RPMI8226 (cell line): ENCODE results near the gene DNAJC5G.
"Not testable (repeated sequence)": the region's sequence is repeated elsewhere in the genome, so short reads cannot be mapped to it uniquely, and the experiment has no call there.

Experiments used
- DNase-seq: peaks from one replicate; pipeline ENCODE4 v3.0.0-alpha.2; 2015

The DNAJC5G gene

DNA sequence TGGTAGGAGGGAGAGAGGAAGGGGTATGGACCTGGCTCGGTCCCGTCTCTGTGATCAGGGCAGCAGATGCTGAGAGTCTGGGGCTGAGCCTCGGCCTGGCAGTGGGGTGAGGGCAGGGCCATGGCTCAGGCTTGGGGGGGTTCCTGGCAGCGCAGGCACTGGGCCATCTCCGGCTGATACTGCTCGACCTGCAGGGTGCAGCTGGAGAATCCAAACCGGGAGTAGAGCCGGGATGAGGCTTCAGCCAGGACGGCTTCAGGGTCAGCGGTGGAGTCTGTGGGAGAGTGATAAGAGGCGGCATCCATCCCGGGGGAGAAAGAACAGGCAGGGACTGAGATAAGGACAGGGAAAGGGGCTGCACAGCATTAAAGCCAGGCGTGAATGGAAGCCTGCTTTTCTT, 20.0 kb upstream of the DNAJC5G start:
- no peak for DNase-seq

DNA sequence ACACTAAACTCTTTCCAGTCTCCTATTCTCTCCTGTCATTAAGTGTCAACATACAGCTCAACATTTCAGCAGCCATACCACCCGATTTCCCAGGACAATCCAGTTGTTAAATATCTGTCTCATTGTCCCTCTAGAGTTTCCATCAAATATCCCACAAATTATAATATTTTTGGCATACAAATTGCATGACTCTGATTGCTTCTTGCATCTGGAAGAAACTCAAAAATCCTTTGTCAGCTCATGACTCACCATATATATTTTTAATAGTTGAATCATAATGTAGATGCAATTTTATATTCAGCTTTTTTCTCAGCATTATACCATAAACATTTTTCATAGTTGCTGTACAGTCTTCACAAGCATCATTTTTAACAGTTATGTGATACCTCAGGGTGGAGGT, 19.6 kb upstream of the DNAJC5G start:
- DNase-seq: no peak

DNA sequence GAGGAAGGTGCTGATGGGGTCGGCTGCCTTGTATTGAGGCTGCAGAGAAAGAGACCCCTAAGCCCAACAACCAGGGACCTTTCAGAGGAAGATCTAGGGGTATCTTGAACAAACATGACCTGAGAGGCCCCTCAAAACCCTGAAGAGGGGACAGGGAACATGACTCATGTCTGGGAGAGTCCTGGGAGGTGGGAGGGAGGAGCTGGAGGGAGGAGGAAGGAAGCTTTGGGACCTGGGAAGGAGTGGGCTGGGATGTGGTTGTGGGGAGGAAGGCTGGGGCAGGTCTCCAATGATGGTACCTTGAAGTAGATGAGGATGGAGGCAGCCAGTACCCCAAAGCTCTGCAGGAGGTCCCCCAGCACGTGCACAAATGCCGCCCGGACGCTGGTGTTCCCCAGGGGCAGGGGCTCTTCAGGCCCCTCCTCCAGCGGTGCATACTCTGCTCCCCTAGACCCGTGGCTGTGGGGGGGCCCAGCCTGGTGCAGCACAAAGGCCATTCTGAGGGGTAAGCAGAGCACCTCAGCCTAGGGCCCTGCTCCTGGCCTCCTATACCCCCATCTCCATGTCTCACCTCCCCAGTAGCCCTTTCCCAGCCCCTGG, 18.3 kb upstream of the DNAJC5G start:
- no peak for DNase-seq

DNA sequence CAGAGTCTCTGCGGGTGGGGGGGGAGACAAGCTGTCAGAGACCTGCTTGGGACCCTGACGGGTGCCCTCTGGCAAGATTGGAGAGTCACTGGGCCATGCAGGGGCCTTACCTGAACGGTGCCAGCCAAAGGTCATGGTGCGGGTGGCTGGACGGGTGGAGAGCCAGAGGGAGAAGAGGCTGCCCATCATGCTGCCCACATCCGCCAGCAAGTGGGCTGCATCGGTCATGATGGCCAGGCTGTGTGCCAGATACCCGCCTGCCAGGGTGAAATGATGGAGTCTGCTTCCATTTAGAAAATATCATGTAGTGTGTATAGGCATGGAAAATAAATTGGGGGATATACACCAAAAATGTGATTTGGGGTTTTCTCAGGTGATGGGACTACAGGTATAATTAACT, 17.2 kb upstream of the DNAJC5G start:
- DNase-seq: no peak

DNA sequence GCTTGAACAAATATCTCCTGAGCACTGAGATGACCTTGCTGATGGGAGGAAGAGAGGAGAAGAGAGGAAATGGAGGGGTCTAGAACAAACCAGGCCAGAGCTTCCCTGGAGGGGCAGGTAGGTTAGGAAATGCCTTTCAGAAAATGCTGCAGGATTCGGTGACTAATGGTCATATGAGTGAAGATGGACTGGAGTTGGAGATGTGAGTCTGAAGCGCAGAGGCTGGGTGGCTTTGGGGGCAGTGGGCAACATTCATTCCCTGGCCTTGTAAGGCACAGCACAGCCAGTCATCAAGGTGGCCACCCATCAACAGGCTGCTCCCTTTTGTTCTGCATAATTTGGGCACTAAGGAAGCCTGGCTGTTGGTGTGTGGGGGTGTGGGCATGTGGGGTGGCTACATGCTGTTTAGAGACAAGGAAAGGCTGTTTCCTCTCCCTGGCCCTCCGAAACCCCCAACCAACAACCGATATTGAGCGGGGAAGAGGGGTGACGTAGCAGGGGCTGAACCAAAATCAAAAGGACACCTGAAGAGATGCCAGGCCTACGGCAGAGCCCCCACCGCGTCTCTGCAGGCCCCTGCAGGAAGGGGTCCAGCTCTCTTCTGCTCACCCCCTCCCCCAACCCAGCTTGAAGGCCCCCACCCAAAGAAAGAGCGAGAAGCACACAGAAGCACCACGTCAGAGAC, 13.8 kb upstream of the DNAJC5G start:
- no peak for DNase-seq

DNA sequence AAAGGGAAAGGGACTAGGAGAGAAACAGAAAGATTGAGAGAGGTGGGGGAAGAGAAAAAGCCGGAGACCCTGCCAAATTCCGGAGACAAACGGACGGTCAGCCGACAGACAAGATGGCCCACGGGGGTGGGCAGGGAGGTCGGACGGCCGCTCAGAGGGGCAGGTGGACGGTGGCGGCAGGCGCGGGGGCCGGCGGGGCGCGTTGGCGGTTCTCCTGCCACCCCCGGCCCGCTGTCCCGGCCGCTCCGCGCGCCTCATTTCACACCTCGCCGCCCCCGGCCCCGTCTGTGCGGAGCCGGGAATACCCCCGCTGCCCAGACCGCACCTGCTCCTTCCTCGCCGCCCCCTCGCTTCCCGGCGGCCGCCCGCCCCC, 13.3 kb upstream of the DNAJC5G start:
- no peak for DNase-seq

DNA sequence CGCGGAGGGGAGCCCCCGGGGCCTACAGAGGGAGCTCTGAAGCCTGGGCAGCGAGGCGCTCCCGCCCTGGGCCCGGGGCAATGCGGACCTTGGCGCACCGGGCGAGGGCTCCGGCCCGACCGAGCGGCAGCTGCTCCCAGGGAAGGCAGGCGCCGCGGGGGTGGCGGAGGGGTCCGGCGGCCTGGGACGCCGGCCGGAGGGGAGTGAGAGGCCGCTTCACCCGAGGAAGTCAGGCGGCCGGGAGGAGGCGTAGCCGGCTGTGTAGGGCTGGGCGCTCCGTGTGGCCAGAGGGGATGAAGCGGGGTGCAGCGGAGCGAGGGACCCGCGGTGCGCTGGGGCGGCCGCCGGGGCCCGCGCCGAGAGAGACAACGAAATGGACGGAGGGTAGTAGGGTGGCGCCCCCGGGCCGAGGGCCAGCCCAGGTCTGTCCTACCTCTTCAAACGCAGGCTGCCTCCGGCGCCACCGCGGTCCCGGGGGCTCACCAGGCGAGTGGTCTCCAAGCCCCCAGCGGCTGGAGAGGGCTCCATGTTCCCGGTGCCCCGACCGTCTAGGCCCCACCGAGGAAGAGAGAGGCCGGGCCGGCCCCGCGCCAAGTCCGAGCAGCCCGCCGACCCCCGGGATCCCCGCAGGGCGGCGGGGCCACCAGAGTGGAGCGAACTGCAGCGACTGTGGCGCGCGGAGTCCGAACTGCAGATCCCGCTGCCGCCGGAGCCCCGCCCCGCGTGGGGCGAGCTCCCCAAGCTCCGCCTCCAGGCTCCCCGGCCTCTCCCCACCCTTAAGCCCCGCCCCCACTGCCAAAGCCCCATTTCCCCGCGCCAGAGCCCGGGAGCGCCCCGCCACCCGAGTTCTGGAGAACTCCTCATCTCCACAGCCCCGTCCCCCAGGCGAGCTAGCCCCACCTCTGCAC, 12.6 kb upstream of the DNAJC5G start, which contains the start of gene SLC30A3:
SLC30A3 (minus strand) TSS at position 669 of the 908 bp plus-strand sequence; CDS start at position 528, 141 bp downstream.
- peak; percentile 76 for DNase-seq

DNA sequence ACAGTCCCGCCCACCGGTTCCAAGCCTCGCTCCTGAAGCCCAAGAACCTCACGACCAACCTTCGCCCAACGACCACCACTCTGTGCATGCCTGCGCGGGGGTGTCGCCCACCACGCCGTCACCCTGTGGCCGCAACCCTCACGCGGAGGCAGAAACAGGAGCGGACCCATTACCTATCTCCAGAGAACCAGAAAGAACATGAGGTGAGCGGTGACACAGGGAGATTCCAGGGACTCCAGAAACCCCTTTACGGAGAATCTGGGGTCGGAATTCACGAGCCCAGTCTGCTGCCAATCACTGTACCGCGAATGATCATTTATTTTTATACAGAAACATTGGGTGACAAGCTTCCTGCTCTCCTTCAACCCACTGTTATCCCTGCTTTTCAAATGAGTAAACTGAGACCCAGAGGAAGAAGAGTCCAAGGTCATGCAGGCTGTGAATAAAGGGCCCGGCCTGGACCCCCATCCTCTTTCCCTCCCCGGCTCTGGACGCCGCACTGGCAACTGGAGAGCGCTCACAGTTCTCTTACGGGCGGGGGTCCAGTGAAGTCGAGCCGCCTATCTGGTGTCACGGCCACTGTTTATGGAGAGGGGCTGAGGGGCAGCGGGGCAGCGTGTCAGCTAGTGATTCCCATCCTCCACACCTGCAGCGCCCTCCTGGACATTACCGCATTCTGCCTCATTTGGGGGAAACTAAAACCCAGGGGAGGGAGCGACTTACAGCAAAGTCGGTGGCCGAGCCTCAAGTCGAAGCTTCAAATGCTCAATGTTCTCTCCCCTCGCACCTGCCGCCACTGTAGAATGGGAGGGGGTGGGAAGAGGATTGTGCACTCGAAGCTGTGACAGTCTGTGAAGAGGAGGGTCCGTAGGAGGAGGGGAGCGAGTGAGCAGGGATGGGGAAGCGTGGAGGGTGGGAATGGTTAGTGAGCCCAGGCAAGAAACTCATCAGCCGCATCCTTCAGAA, 11.7 kb upstream of the DNAJC5G start:
- peak; percentile 29 for DNase-seq

DNA sequence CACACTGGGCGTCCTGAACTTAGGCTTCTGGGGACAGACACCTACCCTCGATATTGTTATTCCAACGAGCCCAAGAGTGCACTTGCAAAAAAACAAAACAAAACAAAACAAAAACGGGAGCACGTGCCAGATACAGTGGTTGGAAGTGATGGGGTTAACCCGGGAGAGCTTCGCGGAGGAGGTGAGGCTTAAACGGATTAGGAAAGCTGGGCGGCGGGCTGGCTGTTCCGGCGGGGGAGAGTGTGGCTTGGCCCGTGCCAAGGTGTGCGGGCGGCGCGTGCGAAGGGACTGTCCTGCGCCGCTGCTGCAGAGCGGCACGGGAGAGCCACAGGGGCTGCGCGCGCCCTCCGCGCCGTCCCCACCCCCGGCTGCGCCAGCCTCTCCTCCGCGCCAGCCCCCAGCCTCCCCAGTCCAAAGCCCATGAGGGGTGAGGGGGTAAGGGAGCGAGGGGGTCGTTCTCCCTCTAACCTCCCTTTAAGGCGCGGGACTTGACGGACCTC, 10.9 kb upstream of the DNAJC5G start:
- DNase-seq: peak; percentile 44

DNA sequence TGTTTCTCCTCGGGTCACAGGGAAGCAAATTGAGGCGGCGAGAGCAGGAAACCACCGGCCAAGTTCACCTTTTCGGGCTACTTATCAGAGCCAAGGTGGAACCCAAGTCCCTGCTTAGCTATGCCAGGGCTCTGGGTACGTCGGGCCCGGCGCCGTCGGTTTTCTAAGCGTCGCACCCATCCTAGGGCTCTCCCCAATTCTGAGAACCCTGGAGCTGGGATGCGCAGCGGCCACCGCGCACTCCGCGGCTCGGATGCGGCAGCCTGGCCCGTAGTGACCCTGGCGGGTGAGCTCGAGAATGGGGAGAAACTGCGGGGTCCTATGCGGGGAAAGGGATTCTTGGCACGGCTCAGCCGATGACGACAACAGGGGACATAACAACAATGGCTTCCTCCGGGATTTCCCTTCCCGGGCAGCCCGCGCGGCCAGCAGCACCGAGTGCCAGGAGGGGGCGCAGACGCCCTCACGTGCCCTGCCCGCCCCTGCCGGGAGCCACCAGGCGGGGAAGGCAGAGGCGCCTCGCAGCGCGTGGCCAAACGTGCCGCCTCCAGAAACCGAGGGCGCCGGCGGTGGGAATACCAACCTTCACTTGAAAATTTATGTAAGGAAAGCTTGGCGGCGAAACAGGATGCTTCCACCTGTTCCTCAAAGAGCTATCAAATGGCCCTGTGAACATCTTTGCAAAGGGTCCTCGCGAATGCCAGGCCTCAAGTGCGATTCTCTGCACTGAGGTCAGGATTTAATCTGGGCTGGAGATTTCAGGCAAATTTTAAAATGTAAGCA, 10.3 kb upstream of the DNAJC5G start:
- DNase-seq: peak; percentile 76

DNA sequence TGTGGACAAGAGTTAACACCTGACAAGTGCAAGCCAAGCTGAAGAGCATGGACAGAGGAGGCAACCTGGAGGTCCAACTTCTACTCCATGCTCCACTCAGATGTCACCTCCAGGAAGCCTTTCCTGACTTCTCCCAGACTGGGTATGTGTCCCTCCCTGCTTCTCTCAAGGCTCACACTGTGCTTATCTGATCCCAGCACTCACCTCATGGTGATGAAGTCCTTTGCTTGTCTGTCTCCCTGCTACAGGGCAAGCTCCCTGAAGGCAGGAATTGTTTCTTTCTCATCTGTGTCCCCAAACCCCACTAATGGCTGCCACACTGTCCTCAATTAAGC, 9.7 kb upstream of the DNAJC5G start:
- DNase-seq: no peak

DNA sequence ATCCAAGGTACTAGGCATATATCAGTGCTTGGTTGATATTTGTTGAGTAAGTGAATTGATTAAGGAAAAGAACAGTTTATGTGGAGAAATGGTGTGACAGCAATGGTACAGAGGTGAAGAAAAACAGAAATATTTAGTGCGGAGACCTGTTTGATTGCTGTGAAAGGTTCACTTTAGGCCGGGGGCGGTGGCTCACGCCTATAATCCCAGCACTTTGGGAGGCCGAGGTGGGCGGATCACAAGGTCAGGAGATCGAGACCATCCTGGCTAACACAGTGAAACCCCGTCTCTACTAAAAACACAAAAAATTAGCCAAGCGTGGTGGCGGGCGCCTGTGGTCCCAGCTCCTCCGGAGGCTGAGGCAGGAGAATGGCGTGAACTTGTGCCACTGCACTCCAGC, 6.9 kb upstream of the DNAJC5G start:
- DNase-seq: not testable (repeated sequence)

DNA sequence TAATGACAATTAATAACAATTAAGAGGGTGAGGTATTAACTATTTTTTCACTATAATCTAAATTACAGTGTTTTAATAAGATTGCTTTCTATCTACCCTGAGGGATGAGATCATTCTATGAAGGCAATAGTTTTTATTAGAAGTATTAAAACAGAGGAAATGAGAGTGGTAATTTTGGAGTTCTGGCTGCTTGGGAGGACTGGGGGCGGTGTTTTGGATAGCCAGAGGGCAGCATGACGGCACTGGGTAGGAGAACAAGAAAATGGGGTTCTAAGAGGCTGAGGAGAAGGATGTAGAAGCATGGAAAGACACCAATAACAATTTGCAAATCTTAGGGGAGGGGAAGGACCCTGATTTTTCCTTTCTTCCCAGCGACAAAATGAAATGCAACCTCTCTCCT, 5.1 kb upstream of the DNAJC5G start:
- DNase-seq: no peak

DNA sequence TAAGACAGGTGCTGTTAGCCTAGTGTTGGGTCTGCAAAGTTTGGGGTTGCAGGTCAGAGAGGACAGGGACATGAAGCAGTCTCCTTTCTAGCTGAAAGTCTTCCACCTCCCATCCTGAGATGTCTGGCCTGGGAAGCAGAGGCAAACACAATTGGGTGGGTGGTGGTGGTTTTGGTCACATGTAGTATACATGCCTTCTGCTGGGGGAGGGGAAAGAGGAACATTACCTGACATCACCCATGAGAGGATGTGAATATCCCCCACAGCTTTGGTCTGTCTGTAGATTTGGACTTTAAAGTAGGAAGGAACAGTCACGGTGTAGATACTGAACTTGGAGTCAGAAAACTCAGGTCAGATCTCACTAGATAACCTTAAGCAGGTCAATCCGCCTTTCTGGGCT, 4.6 kb upstream of the DNAJC5G start:
- no peak for DNase-seq

DNA sequence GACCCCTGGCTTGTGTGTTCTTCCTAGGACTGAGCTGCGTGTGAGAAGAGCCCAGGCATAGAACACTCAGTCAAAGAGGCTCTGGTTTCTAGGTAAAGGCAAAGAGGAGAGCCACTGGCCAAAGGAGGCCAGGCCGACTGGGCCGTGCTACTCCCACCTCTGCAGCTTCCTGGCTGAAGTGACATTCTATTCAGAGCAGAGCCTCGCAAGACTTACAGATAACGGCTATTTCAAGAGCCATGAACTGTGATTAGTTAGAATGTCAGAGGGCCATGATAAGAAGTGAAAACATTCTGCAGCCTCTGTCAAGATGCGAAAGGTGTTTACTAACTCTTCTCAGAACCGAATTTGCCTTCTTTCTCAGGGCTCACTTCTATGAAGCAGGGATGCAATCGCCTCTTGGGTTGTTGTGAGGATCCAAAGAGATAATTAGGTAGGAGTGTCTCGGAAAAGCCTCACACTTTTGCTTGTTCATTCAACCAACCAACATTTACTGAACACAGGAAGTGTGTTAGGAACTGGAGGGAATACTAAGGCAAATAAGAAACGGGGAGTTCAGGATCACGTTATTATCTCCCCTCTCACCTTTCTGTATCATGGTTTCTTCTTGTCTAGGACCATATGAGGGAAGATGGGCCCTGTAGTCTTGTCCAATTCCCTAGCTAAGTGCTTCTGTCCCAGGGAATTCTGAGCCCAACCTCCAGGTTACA, 3.4 kb upstream of the DNAJC5G start:
- no peak for DNase-seq

DNA sequence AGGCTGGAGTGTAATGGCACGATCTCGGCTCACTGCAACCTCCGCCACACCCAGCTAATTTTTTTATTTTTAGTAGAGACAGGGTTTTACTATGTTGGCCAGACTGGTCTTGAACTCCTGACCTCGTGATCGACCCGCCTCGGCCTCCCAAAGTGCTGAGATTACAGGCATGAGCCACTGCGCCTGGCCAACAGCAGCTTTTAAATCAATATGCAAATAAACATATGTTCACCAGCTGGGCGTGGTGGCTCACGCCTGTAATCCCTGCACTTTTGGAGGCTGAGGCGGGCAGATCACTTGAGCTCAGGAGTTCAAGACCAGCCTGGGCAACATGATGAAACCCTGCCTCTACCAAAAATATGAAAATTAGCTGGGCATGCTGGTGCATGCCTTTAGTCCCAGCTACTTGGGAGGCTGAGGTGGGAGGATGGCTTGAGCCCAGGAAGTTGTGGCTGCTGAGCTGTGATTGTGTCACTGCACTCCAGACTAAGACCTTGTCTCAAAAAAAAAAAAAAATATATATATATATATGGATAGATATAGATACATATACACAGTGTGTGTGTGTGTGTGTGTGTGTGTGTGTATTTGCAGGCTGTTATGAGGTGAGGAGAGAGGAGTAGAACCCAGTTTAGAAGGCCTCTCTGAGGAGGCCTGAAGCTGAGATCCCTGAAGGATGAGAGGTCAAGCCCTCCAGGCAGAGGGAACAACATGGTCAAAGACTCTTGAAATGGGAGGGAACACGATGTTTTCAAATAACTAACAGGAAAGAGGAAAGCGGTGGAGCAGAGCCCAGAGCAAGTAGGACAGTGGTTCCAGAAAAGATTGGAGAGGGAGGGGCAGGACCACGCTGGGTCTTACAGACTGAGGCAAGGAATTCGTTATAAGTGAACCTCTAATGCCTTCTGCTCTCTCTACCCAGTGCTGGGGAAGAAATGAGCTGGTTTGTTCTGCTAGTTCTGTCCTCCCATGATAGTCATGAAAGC, 2.4 kb upstream of the DNAJC5G start:
- not testable (repeated sequence) for DNase-seq

DNA sequence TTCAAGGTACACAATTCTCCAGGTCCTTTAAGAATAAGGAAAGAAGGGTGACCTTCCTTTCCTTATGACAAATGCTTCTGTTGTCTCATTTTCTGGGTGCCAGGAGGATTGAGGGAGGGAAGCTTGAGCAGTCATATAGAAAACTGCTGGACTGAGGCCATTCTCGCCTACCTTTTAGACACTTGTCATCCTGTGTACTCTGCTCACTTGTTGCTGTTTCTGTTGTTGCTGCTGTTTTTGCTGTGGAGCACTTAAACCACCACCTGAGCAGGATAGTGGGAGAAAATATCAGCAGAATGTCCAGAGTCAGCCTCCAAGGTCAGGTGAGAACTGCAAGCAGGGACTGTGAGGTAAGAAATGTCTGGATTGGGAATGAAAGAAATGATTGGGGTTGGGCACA, 2.8 kb downstream of the DNAJC5G start:
- DNase-seq: no peak

DNA sequence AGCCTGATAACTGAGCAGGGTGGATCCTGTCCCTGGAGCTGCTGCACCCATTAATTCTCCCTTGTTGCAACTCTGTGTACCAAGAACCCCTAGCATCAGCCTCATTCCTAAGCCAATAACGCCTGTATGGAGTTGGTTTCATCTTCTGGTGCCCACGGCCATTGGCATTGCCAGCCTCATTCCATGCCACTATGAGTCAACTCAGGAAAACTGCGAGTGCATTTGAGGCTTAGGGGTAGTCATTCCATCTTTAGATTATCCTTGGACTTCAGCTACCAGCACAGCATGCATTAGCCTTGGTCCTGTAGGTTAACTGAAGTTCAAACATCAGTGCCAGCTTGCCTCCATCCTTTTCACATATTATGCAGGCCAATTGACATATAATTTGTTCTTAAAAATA, 5.6 kb downstream of the DNAJC5G start:
- DNase-seq: no peak

DNA sequence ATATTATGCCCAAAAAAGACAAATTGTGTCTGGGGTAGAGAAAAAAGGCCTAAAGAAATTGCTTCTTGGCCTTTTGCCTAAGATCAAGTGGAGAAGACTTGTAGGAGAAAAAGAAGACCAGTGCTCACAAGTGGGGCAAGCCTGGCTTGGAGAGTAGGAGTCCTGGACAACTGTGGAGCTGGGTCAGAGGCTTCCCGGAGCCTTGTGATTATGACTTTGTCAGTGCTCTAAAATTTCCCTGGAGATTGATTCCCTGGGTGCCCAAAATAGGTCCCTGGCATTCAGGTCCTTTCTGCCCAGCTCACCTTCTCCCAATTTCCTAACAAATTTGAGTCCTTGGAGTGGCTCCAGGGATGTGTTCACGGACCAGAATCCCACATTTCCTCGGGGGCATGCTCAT, 6.2 kb downstream of the DNAJC5G start:
- DNase-seq: no peak
